ENCODE measurements around the gene EHD2.
"Not testable (repeated sequence)": the region's sequence is repeated elsewhere in the genome, so short reads cannot be mapped to it uniquely, and the experiment has no call there.

Gene EHD2

GRCh38 chr19:47778049-47778953 is 65.1 kb downstream of the EHD2 start, which contains the start of gene SELENOW:
SELENOW (plus strand) TSS chr19:47778703; CDS start chr19:47778786, 83 bp downstream.
- Histone ChIP-seq H3K4me3 (ENCODE audit: low read depth, low read length) (peak within 1 kb of the TSS; percentile 86), H3K4me1 (ENCODE audit: control insufficient read depth, insufficient read depth, low read length) (peaks cover 20% of the 10 kb centered on the region), H3K27me3 (ENCODE audit: control insufficient read depth, insufficient read depth, low read length) (no peaks in the 10 kb centered on the region), H3K27ac (ENCODE audit: low read depth, low read length) (peak within 1 kb of the TSS; percentile 100), H3K9ac (ENCODE audit: low read length) (peak within 1 kb of the TSS; percentile 99), H3K9me3 (ENCODE audit: control insufficient read depth, insufficient read depth, low read depth, low read length) (no peaks in the 10 kb centered on the region), H3K36me3 (ENCODE audit: control insufficient read depth, insufficient read depth, low read length) (peaks cover 30% of the 10 kb centered on the region)

- H3K9me3 ChIP-seq (ENCODE audit: control insufficient read depth, insufficient read depth, low read depth, low read length): no peaks in the 10 kb centered on the region
- peak overlapping the region; percentile 100 for H3K27ac ChIP-seq (ENCODE audit: low read depth, low read length)
Measured at GRCh38 chr19:47778954-47779351, 65.7 kb downstream of the EHD2 start.

GRCh38 chr19:47779524-47780214 is 66.4 kb downstream of the EHD2 start:
- Histone ChIP-seq H3K36me3 (ENCODE audit: control insufficient read depth, insufficient read depth, low read length) (peaks cover 42% of the 10 kb centered on the region), H3K27me3 (ENCODE audit: control insufficient read depth, insufficient read depth, low read length) (no peaks in the 10 kb centered on the region), H3K9ac (ENCODE audit: low read length) (peak overlapping the region; percentile 99), H3K27ac (ENCODE audit: low read depth, low read length) (peak overlapping the region; percentile 21; the same call in 1 of the 2 replicates), H3K4me1 (ENCODE audit: control insufficient read depth, insufficient read depth, low read length) (peaks cover 15% of the 10 kb centered on the region), H3K4me3 (ENCODE audit: low read depth, low read length) (peak overlapping the region; percentile 86), H3K9me3 (ENCODE audit: control insufficient read depth, insufficient read depth, low read depth, low read length) (no peaks in the 10 kb centered on the region)

More at GRCh38 chr19:47778954-47779351, 65.7 kb downstream of the EHD2 start:
- H3K4me3 ChIP-seq (ENCODE audit: low read depth, low read length): peak overlapping the region; percentile 86
- peaks cover 35% of the 10 kb centered on the region for H3K36me3 ChIP-seq (ENCODE audit: control insufficient read depth, insufficient read depth, low read length)
- peak overlapping the region; percentile 99 for H3K9ac ChIP-seq (ENCODE audit: low read length)
- H3K4me1 ChIP-seq (ENCODE audit: control insufficient read depth, insufficient read depth, low read length): peaks cover 16% of the 10 kb centered on the region
- no peaks in the 10 kb centered on the region for H3K27me3 ChIP-seq (ENCODE audit: control insufficient read depth, insufficient read depth, low read length)

- H3K27me3 ChIP-seq (ENCODE audit: control insufficient read depth, insufficient read depth, low read length): no peaks in the 10 kb centered on the region
- no peaks in the 10 kb centered on the region for H3K9me3 ChIP-seq (ENCODE audit: control insufficient read depth, insufficient read depth, low read depth, low read length)
- peak overlapping the region; percentile 21; the same call in 1 of the 2 replicates for H3K27ac ChIP-seq (ENCODE audit: low read depth, low read length)
- H3K4me1 ChIP-seq (ENCODE audit: control insufficient read depth, insufficient read depth, low read length): peaks cover 15% of the 10 kb centered on the region
- H3K4me3 ChIP-seq (ENCODE audit: low read depth, low read length): peak overlapping the region; percentile 86
- peaks cover 45% of the 10 kb centered on the region for H3K36me3 ChIP-seq (ENCODE audit: control insufficient read depth, insufficient read depth, low read length)
- H3K9ac ChIP-seq (ENCODE audit: low read length): peak overlapping the region; percentile 99
Measured at GRCh38 chr19:47780215-47780551, 67.0 kb downstream of the EHD2 start.

GRCh38 chr19:47781590-47782262 is 68.5 kb downstream of the EHD2 start:
- Histone ChIP-seq H3K9me3 (ENCODE audit: control insufficient read depth, insufficient read depth, low read depth, low read length) (no peaks in the 10 kb centered on the region), H3K4me1 (ENCODE audit: control insufficient read depth, insufficient read depth, low read length) (peaks cover 10% of the 10 kb centered on the region), H3K9ac (ENCODE audit: low read length) (no peak overlapping the region), H3K36me3 (ENCODE audit: control insufficient read depth, insufficient read depth, low read length) (peaks cover 54% of the 10 kb centered on the region), H3K4me3 (ENCODE audit: low read depth, low read length) (no peak overlapping the region), H3K27ac (ENCODE audit: low read depth, low read length) (no peak overlapping the region), H3K27me3 (ENCODE audit: control insufficient read depth, insufficient read depth, low read length) (no peaks in the 10 kb centered on the region)

GRCh38 chr19:47786566-47786965 is 73.3 kb downstream of the EHD2 start:
- Histone ChIP-seq H3K9me3 (ENCODE audit: control insufficient read depth, insufficient read depth, low read depth, low read length) (no peaks in the 10 kb centered on the region), H3K27ac (ENCODE audit: low read depth, low read length) (no peak overlapping the region), H3K4me3 (ENCODE audit: low read depth, low read length) (no peak overlapping the region), H3K9ac (ENCODE audit: low read length) (no peak overlapping the region), H3K27me3 (ENCODE audit: control insufficient read depth, insufficient read depth, low read length) (no peaks in the 10 kb centered on the region), H3K4me1 (ENCODE audit: control insufficient read depth, insufficient read depth, low read length) (no peaks in the 10 kb centered on the region), H3K36me3 (ENCODE audit: control insufficient read depth, insufficient read depth, low read length) (peaks cover 39% of the 10 kb centered on the region)

- H3K4me1 ChIP-seq (ENCODE audit: control insufficient read depth, insufficient read depth, low read length); H3K9ac ChIP-seq (ENCODE audit: low read length); H3K27ac ChIP-seq (ENCODE audit: low read depth, low read length); H3K9me3 ChIP-seq (ENCODE audit: control insufficient read depth, insufficient read depth, low read depth, low read length); H3K27me3 ChIP-seq (ENCODE audit: control insufficient read depth, insufficient read depth, low read length); H3K4me3 ChIP-seq (ENCODE audit: low read depth, low read length): not testable (repeated sequence)
- H3K36me3 ChIP-seq (ENCODE audit: control insufficient read depth, insufficient read depth, low read length): peaks cover 32% of the 10 kb centered on the region
Measured at GRCh38 chr19:47787307-47787706, 74.1 kb downstream of the EHD2 start.

GRCh38 chr19:47789811-47790210 is 76.6 kb downstream of the EHD2 start:
- not testable (repeated sequence) for H3K9me3 ChIP-seq (ENCODE audit: control insufficient read depth, insufficient read depth, low read depth, low read length); H3K27me3 ChIP-seq (ENCODE audit: control insufficient read depth, insufficient read depth, low read length); H3K4me1 ChIP-seq (ENCODE audit: control insufficient read depth, insufficient read depth, low read length)
- peak overlapping the region; percentile 11 for H3K9ac ChIP-seq (ENCODE audit: low read length)
- H3K27ac ChIP-seq (ENCODE audit: low read depth, low read length): peak overlapping the region; percentile 41; the same call in 1 of the 2 replicates
- H3K36me3 ChIP-seq (ENCODE audit: control insufficient read depth, insufficient read depth, low read length): peaks cover 10% of the 10 kb centered on the region
- H3K4me3 ChIP-seq (ENCODE audit: low read depth, low read length): peak overlapping the region; percentile 6; the same call in 1 of the 2 replicates

- no peaks in the 10 kb centered on the region for H3K27me3 ChIP-seq (ENCODE audit: control insufficient read depth, insufficient read depth, low read length)
- H3K36me3 ChIP-seq (ENCODE audit: control insufficient read depth, insufficient read depth, low read length): peaks cover 7% of the 10 kb centered on the region
- no peaks in the 10 kb centered on the region for H3K4me1 ChIP-seq (ENCODE audit: control insufficient read depth, insufficient read depth, low read length)
- H3K9me3 ChIP-seq (ENCODE audit: control insufficient read depth, insufficient read depth, low read depth, low read length): peaks cover 7% of the 10 kb centered on the region
- peak overlapping the region; percentile 41; the same call in 1 of the 2 replicates for H3K27ac ChIP-seq (ENCODE audit: low read depth, low read length)
- H3K4me3 ChIP-seq (ENCODE audit: low read depth, low read length): peak overlapping the region; percentile 6; the same call in 1 of the 2 replicates
- H3K9ac ChIP-seq (ENCODE audit: low read length): peak overlapping the region; percentile 11
Measured at GRCh38 chr19:47790398-47790814, 77.2 kb downstream of the EHD2 start.

- no peak overlapping the region for H3K4me3 ChIP-seq (ENCODE audit: low read depth, low read length)
- no peaks in the 10 kb centered on the region for H3K27me3 ChIP-seq (ENCODE audit: control insufficient read depth, insufficient read depth, low read length)
- H3K27ac ChIP-seq (ENCODE audit: low read depth, low read length): no peak overlapping the region
- peaks cover 7% of the 10 kb centered on the region for H3K9me3 ChIP-seq (ENCODE audit: control insufficient read depth, insufficient read depth, low read depth, low read length)
- H3K36me3 ChIP-seq (ENCODE audit: control insufficient read depth, insufficient read depth, low read length): no peaks in the 10 kb centered on the region
- H3K4me1 ChIP-seq (ENCODE audit: control insufficient read depth, insufficient read depth, low read length): no peaks in the 10 kb centered on the region
- no peak overlapping the region for H3K9ac ChIP-seq (ENCODE audit: low read length)
Measured at GRCh38 chr19:47792616-47793015, 79.4 kb downstream of the EHD2 start.

All from HUES6 (cell line).